ENCODE measurements around the gene STK39. TPM values are rescaled to one million over a fixed set of nuclear protein-coding genes. Genes with fewer than 3 reads are reported as not detected.
"Not testable (repeated sequence)": the region's sequence is repeated elsewhere in the genome, so short reads cannot be mapped to it uniquely, and the experiment has no call there.

Gene STK39
- total RNA-seq, 2 experiments from 2014 or later, result 7.9 to 9.5 TPM

GRCh38 chr2:168132389-168132788, 115.0 kb downstream of the STK39 start:
- ChIA-PET POLR2A (no interaction called here), CTCF (interaction anchor here (1.4 kb wide), 1 partner anchor 13 kb away, joined by 3 read pairs; no protein-coding TSS in a partner anchor)
- H3K36me3 ChIP-seq (ENCODE audit: insufficient read depth, low read length), result peaks cover 58% of the 10 kb centered on the region
- H3K27me3 Mint-ChIP-seq, result no peaks in the 10 kb centered on the region
- H3K4me1 Mint-ChIP-seq (ENCODE audit: low read depth), result peaks cover 5% of the 10 kb centered on the region
- no peak overlapping the region for H3K4me3 Mint-ChIP-seq
- no peak overlapping the region for H3K27ac ChIP-seq (ENCODE audit: low read depth in 1 of 2, low read length in 2 of 2)
- no peaks in the 10 kb centered on the region for H3K9me3 ChIP-seq (ENCODE audit: control insufficient read depth in 1 of 2, insufficient read depth in 1 of 2, low read length in 2 of 2)
- no peaks in the 10 kb centered on the region for H3K9me3 Mint-ChIP-seq
- H3K36me3 Mint-ChIP-seq (ENCODE audit: low read depth), result peaks cover 81% of the 10 kb centered on the region
- intact Hi-C loops (cut with DNase I, micrococcal nuclease), result loop anchor here in 1 of 2 experiments (10.0 kb wide), 2 partner anchors 112 to 562 kb away; partner anchors contain the start of gene STK39
- H3K27ac Mint-ChIP-seq, result no peak overlapping the region
- H3K4me3 ChIP-seq (ENCODE audit: low read length), result no peak overlapping the region
- no peaks in the 10 kb centered on the region for H3K4me1 ChIP-seq (ENCODE audit: insufficient read depth, low read length)
- no peak for ATAC-seq (ENCODE audit: poor library complexity)
- DNase-seq, result no peak
- TF ChIP-seq, protein P1, sequence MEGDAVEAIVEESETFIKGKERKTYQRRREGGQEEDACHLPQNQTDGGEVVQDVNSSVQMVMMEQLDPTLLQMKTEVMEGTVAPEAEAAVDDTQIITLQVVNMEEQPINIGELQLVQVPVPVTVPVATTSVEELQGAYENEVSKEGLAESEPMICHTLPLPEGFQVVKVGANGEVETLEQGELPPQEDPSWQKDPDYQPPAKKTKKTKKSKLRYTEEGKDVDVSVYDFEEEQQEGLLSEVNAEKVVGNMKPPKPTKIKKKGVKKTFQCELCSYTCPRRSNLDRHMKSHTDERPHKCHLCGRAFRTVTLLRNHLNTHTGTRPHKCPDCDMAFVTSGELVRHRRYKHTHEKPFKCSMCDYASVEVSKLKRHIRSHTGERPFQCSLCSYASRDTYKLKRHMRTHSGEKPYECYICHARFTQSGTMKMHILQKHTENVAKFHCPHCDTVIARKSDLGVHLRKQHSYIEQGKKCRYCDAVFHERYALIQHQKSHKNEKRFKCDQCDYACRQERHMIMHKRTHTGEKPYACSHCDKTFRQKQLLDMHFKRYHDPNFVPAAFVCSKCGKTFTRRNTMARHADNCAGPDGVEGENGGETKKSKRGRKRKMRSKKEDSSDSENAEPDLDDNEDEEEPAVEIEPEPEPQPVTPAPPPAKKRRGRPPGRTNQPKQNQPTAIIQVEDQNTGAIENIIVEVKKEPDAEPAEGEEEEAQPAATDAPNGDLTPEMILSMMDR (IDR thresholded peaks at IDR 0.05), result no peak
- H3K27me3 ChIP-seq (ENCODE audit: control insufficient read depth in 1 of 2, insufficient read depth in 2 of 2, low read length in 2 of 2), result no peaks in the 10 kb centered on the region

- Mint-ChIP-seq H3K27ac (no peak overlapping the region), H3K27me3 (no peaks in the 10 kb centered on the region), H3K9me3 (no peaks in the 10 kb centered on the region), H3K4me3 (no peak overlapping the region), H3K36me3 (ENCODE audit: low read depth) (peaks cover 86% of the 10 kb centered on the region), H3K4me1 (ENCODE audit: low read depth) (no peaks in the 10 kb centered on the region)
- DNase-seq, result no peak
- TF ChIP-seq, protein P1 (IDR thresholded peaks at IDR 0.05), result no peak
- Histone ChIP-seq H3K9me3 (ENCODE audit: control insufficient read depth in 1 of 2, insufficient read depth in 1 of 2, low read length in 2 of 2) (no peaks in the 10 kb centered on the region), H3K27me3 (ENCODE audit: control insufficient read depth in 1 of 2, insufficient read depth in 2 of 2, low read length in 2 of 2) (no peaks in the 10 kb centered on the region), H3K27ac (ENCODE audit: low read depth in 1 of 2, low read length in 2 of 2) (no peak overlapping the region), H3K36me3 (ENCODE audit: insufficient read depth, low read length) (peaks cover 69% of the 10 kb centered on the region), H3K4me3 (ENCODE audit: low read length) (no peak overlapping the region), H3K4me1 (ENCODE audit: insufficient read depth, low read length) (no peaks in the 10 kb centered on the region)
- no peak for ATAC-seq (ENCODE audit: poor library complexity)
- POLR2A ChIA-PET, result no interaction called here
- CTCF ChIA-PET, result no interaction called here
- intact Hi-C loops (cut with DNase I, micrococcal nuclease), result loop anchor here in 1 of 2 experiments (10.0 kb wide), 2 partner anchors 114 to 564 kb away; partner anchors contain the start of gene STK39
Observed at GRCh38 chr2:168130346-168130745, 117.0 kb downstream of the STK39 start.

GRCh38 chr2:168127371-168127770, 120.0 kb downstream of the STK39 start:
- Mint-ChIP-seq H3K4me3 (no peak overlapping the region), H3K9me3 (no peaks in the 10 kb centered on the region), H3K4me1 (ENCODE audit: low read depth) (no peaks in the 10 kb centered on the region), H3K36me3 (ENCODE audit: low read depth) (peaks cover 83% of the 10 kb centered on the region), H3K27ac (no peak overlapping the region), H3K27me3 (no peaks in the 10 kb centered on the region)
- no peak overlapping the region for H3K27ac ChIP-seq (ENCODE audit: low read depth in 1 of 2, low read length in 2 of 2)
- intact Hi-C loops (cut with DNase I, micrococcal nuclease), result no loop called here
- ATAC-seq (ENCODE audit: poor library complexity) (no peak), DNase-seq (no peak)
- CTCF ChIA-PET, result no interaction called here
- H3K9me3 ChIP-seq (ENCODE audit: control insufficient read depth in 1 of 2, insufficient read depth in 1 of 2, low read length in 2 of 2), result no peaks in the 10 kb centered on the region
- TF ChIP-seq, protein P1 (IDR thresholded peaks at IDR 0.05), result no peak
- H3K36me3 ChIP-seq (ENCODE audit: insufficient read depth, low read length), result peaks cover 68% of the 10 kb centered on the region
- POLR2A ChIA-PET, result no interaction called here
- H3K27me3 ChIP-seq (ENCODE audit: control insufficient read depth in 1 of 2, insufficient read depth in 2 of 2, low read length in 2 of 2), result no peaks in the 10 kb centered on the region
- H3K4me1 ChIP-seq (ENCODE audit: insufficient read depth, low read length), result no peaks in the 10 kb centered on the region
- no peak overlapping the region for H3K4me3 ChIP-seq (ENCODE audit: low read length)

DNA sequence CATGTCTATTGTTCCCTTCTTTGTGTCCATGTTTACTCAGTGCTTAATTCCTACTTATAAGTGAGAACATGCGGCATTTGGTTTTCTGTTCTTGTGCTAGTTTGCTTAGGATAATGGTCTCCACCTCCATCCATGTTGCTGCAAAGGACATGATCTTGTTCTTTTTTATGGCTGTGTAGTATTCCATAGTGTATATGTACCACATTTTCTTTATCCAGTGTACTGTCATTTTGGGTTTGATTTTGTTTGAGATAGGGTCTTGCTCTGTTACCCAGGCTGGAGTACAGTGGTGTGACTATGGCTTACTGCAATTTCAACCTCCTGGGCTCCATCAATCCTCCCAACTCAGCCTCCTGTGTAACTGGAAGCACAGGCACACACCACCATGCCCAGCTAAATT, 125.2 kb downstream of the STK39 start:
- H3K9me3 Mint-ChIP-seq; H3K27me3 Mint-ChIP-seq; POLR2A ChIA-PET; DNase-seq; intact Hi-C loops (cut with DNase I, micrococcal nuclease); H3K9me3 ChIP-seq (ENCODE audit: control insufficient read depth in 1 of 2, insufficient read depth in 1 of 2, low read length in 2 of 2); CTCF ChIA-PET; H3K4me1 ChIP-seq (ENCODE audit: insufficient read depth, low read length); H3K27me3 ChIP-seq (ENCODE audit: control insufficient read depth in 1 of 2, insufficient read depth in 2 of 2, low read length in 2 of 2); H3K4me3 ChIP-seq (ENCODE audit: low read length); H3K27ac Mint-ChIP-seq; ATAC-seq (ENCODE audit: poor library complexity); H3K27ac ChIP-seq (ENCODE audit: low read depth in 1 of 2, low read length in 2 of 2); H3K4me3 Mint-ChIP-seq; H3K4me1 Mint-ChIP-seq (ENCODE audit: low read depth): not testable (repeated sequence)
- peaks cover 36% of the 10 kb centered on the region for H3K36me3 Mint-ChIP-seq (ENCODE audit: low read depth)
- H3K36me3 ChIP-seq (ENCODE audit: insufficient read depth, low read length), result peaks cover 53% of the 10 kb centered on the region
